SK-N-SH treated with all-trans-retinoic acid at 6 μM for 48 hours (cell line): Measurements from ENCODE around the gene ST6GALNAC4.
A peak's percentile ranks its signal among the peaks of the same experiment; 100 is the strongest.

Experiments
- ATAC-seq: fragments of 200-7000 bp; cut with Tn5 transposase; 3 replicates; pipeline ENCODE4 v1.9.1; 2020; ENCODE audit warnings: mild to moderate bottlenecking, moderate library complexity
- ARNTL ChIP-seq: fragments of 450-650 bp; formaldehyde crosslinking; IDR thresholded peaks from 2 replicates; pipeline ENCODE4 v1.5.0; 2020; ENCODE audit warnings: low read depth, mild to moderate bottlenecking, moderate library complexity, borderline replicate concordance
- BACH2 ChIP-seq: fragments of 250-450 bp; sonication (Bioruptor Pico); IDR thresholded peaks from 2 replicates; pipeline ENCODE4 v1.9.0; 2021; ENCODE audit warnings: mild to moderate bottlenecking, borderline replicate concordance
- CSDC2 ChIP-seq: fragments of 250-450 bp; sonication (Bioruptor Pico); IDR thresholded peaks from 2 replicates; pipeline ENCODE4 v1.5.0; 2020; ENCODE audit warnings: mild to moderate bottlenecking, moderate library complexity
- ESRRG ChIP-seq: fragments of 250-450 bp; sonication (Bioruptor Pico); IDR thresholded peaks from 2 replicates; pipeline ENCODE4 v1.6.1; 2021; ENCODE audit warnings: mild to moderate bottlenecking
- GLIS3 ChIP-seq: fragments of 250-450 bp; sonication (Bioruptor Pico); IDR thresholded peaks from 2 replicates; pipeline ENCODE4 v1.5.0; 2020; ENCODE audit warnings: mild to moderate bottlenecking, moderate library complexity
- ISL1 ChIP-seq: fragments of 250-450 bp; sonication (Bioruptor Pico); IDR thresholded peaks from 2 replicates; pipeline ENCODE4 v2.1.2; 2022; ENCODE audit warnings: mild to moderate bottlenecking, moderate library complexity
- OSR1 ChIP-seq: fragments of 250-450 bp; sonication (Bioruptor Pico); IDR thresholded peaks from 2 replicates; pipeline ENCODE4 v1.8.0; 2022; ENCODE audit warnings: moderate library complexity, mild to moderate bottlenecking, inconsistent platforms
- PPARA ChIP-seq: fragments of 250-450 bp; sonication (Bioruptor Pico); IDR thresholded peaks from 2 replicates; pipeline ENCODE4 v1.5.0; 2020; ENCODE audit warnings: mild to moderate bottlenecking, borderline replicate concordance
- RARB ChIP-seq: fragments of 250-450 bp; sonication (Bioruptor Pico); IDR thresholded peaks from 2 replicates; pipeline ENCODE4 v1.8.0; 2021; ENCODE audit warnings: mild to moderate bottlenecking, moderate library complexity
- TCF4 ChIP-seq: fragments of 250-450 bp; sonication (Bioruptor Pico); IDR thresholded peaks from 2 replicates; pipeline ENCODE4 v1.8.0; 2021; ENCODE audit warnings: mild to moderate bottlenecking, moderate library complexity, borderline replicate concordance
- TOX ChIP-seq: fragments of 250-450 bp; sonication (Bioruptor Pico); IDR thresholded peaks from 2 replicates; pipeline ENCODE4 v1.8.0; 2021; ENCODE audit warnings: mild to moderate bottlenecking, moderate library complexity, borderline replicate concordance
- ZC3H10 ChIP-seq: fragments of 250-450 bp; sonication (Bioruptor Pico); IDR thresholded peaks from 2 replicates; pipeline ENCODE4 v1.5.1; 2021; ENCODE audit warnings: mild to moderate bottlenecking, moderate library complexity
- ZFP3 ChIP-seq: fragments of 250-450 bp; sonication (Bioruptor Pico); IDR thresholded peaks from 2 replicates; pipeline ENCODE4 v1.5.0; 2020; ENCODE audit warnings: mild to moderate bottlenecking, moderate library complexity
- ZFP30 ChIP-seq: fragments of 450-650 bp; formaldehyde crosslinking; IDR thresholded peaks from 2 replicates; pipeline ENCODE4 v1.5.0; 2022; ENCODE audit warnings: mild to moderate bottlenecking, moderate library complexity
- ZNF565 ChIP-seq: fragments of 450-650 bp; formaldehyde crosslinking; conservative IDR thresholded peaks from 2 replicates; pipeline ENCODE4 v1.5.0; 2020; ENCODE audit warnings: low read depth, mild to moderate bottlenecking, moderate library complexity
- ZNF70 ChIP-seq: fragments of 450-650 bp; formaldehyde crosslinking; IDR thresholded peaks from 2 replicates; pipeline ENCODE4 v1.5.0; 2020; ENCODE audit warnings: mild to moderate bottlenecking, moderate library complexity
- ZNF8 ChIP-seq: fragments of 450-650 bp; formaldehyde crosslinking; IDR thresholded peaks from 2 replicates; pipeline ENCODE4 v1.5.0; 2020; ENCODE audit warnings: mild to moderate bottlenecking, moderate library complexity
- TF ChIP-seq, protein P1 (sequence below): fragments of 250-450 bp; sonication (Bioruptor Pico); IDR thresholded peaks from 2 replicates; pipeline ENCODE4 v1.5.0; 2020; ENCODE audit warnings: mild to moderate bottlenecking, moderate library complexity
- TF ChIP-seq, protein P2 (sequence below): fragments of 250-450 bp; sonication (Bioruptor Pico); IDR thresholded peaks from 2 replicates; pipeline ENCODE4 v1.5.1; 2020; ENCODE audit warnings: low read depth, mild to moderate bottlenecking, moderate library complexity
- TF ChIP-seq, protein P3 (sequence below): fragments of 250-450 bp; sonication (Bioruptor Pico); IDR thresholded peaks from 2 replicates; pipeline ENCODE4 v1.8.0; 2020; ENCODE audit warnings: mild to moderate bottlenecking, moderate library complexity, borderline replicate concordance
- TF ChIP-seq, protein P4 (sequence below): fragments of 250-450 bp; sonication (Bioruptor Pico); IDR thresholded peaks from 2 replicates; pipeline ENCODE4 v1.5.1; 2021; ENCODE audit warnings: mild to moderate bottlenecking, moderate library complexity

ST6GALNAC4 gene

GRCh38 chr9:127876026-127876763 lies 40.6 kb downstream of the ST6GALNAC4 start:
- TF ChIP-seq ZC3H10 (CRISPR knock-in tag) (no peak), TCF4 (CRISPR knock-in tag) (no peak), ESRRG (CRISPR knock-in tag) (no peak), RARB (CRISPR knock-in tag) (no peak), ZNF8 (CRISPR knock-in tag) (no peak), ZFP30 (no peak), CSDC2 (no peak), OSR1 (CRISPR knock-in tag) (no peak), ZNF70 (no peak), ZNF565 (CRISPR knock-in tag) (no peak), ZFP3 (CRISPR knock-in tag) (no peak), BACH2 (CRISPR knock-in tag) (no peak), GLIS3 (no peak), ISL1 (CRISPR knock-in tag) (no peak), ARNTL (CRISPR knock-in tag) (no peak), TOX (no peak)
- TF ChIP-seq, protein P1, sequence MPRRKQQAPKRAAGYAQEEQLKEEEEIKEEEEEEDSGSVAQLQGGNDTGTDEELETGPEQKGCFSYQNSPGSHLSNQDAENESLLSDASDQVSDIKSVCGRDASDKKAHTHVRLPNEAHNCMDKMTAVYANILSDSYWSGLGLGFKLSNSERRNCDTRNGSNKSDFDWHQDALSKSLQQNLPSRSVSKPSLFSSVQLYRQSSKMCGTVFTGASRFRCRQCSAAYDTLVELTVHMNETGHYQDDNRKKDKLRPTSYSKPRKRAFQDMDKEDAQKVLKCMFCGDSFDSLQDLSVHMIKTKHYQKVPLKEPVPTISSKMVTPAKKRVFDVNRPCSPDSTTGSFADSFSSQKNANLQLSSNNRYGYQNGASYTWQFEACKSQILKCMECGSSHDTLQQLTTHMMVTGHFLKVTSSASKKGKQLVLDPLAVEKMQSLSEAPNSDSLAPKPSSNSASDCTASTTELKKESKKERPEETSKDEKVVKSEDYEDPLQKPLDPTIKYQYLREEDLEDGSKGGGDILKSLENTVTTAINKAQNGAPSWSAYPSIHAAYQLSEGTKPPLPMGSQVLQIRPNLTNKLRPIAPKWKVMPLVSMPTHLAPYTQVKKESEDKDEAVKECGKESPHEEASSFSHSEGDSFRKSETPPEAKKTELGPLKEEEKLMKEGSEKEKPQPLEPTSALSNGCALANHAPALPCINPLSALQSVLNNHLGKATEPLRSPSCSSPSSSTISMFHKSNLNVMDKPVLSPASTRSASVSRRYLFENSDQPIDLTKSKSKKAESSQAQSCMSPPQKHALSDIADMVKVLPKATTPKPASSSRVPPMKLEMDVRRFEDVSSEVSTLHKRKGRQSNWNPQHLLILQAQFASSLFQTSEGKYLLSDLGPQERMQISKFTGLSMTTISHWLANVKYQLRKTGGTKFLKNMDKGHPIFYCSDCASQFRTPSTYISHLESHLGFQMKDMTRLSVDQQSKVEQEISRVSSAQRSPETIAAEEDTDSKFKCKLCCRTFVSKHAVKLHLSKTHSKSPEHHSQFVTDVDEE (CRISPR knock-in tag): no peak
- TF ChIP-seq, protein P2, sequence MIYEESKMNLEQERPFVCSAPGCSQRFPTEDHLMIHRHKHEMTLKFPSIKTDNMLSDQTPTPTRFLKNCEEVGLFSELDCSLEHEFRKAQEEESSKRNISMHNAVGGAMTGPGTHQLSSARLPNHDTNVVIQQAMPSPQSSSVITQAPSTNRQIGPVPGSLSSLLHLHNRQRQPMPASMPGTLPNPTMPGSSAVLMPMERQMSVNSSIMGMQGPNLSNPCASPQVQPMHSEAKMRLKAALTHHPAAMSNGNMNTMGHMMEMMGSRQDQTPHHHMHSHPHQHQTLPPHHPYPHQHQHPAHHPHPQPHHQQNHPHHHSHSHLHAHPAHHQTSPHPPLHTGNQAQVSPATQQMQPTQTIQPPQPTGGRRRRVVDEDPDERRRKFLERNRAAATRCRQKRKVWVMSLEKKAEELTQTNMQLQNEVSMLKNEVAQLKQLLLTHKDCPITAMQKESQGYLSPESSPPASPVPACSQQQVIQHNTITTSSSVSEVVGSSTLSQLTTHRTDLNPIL (CRISPR knock-in tag): no peak
- TF ChIP-seq, protein P3, sequence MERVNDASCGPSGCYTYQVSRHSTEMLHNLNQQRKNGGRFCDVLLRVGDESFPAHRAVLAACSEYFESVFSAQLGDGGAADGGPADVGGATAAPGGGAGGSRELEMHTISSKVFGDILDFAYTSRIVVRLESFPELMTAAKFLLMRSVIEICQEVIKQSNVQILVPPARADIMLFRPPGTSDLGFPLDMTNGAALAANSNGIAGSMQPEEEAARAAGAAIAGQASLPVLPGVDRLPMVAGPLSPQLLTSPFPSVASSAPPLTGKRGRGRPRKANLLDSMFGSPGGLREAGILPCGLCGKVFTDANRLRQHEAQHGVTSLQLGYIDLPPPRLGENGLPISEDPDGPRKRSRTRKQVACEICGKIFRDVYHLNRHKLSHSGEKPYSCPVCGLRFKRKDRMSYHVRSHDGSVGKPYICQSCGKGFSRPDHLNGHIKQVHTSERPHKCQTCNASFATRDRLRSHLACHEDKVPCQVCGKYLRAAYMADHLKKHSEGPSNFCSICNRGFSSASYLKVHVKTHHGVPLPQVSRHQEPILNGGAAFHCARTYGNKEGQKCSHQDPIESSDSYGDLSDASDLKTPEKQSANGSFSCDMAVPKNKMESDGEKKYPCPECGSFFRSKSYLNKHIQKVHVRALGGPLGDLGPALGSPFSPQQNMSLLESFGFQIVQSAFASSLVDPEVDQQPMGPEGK: no peak
- TF ChIP-seq, protein P4, sequence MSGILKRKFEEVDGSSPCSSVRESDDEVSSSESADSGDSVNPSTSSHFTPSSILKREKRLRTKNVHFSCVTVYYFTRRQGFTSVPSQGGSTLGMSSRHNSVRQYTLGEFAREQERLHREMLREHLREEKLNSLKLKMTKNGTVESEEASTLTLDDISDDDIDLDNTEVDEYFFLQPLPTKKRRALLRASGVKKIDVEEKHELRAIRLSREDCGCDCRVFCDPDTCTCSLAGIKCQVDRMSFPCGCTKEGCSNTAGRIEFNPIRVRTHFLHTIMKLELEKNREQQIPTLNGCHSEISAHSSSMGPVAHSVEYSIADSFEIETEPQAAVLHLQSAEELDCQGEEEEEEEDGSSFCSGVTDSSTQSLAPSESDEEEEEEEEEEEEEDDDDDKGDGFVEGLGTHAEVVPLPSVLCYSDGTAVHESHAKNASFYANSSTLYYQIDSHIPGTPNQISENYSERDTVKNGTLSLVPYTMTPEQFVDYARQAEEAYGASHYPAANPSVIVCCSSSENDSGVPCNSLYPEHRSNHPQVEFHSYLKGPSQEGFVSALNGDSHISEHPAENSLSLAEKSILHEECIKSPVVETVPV (CRISPR knock-in tag): no peak
- ATAC-seq: no peak

DNA sequence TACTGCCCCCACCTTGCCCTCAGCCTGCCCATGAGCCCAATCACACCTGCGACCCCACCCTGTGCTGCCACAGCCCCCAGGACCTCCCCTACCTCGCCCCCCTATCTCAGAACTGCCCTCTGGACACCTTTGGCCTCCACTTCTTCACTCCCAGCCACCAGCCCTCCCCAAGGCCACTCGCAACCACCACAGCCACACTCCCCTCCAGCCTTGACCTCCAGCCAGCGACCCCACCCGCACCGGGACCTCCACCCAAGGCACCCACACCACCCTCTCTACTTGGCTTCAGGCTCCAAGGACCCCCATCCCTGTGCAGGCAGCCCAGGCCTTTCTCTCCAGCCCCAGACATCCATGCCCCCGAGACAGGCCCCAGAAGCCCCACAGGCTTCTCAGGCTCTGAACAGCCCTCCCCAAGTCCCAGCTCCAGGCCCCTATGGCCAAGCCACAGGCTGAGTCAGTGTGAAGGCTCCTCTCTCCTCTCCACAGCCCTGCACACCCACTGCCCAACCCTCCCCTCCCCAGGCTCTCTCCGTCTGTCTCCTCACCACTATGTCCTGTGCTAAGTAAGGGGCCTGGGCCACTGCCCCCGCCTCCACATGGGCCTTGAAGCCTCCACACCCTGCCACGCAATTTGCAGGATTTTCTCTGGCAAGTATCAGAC lies 41.4 kb downstream of the ST6GALNAC4 start:
- peak; percentile 6; the same call in 1 of the 3 replicates for ATAC-seq
- TF ChIP-seq PPARA (CRISPR knock-in tag): no peak
- TF ChIP-seq, protein P3: no peak
- TF ChIP-seq CSDC2: no peak
- TF ChIP-seq, protein P4 (CRISPR knock-in tag): no peak
- TF ChIP-seq ESRRG (CRISPR knock-in tag): no peak
